H1 (cell line): Measurements from ENCODE around the gene CCDC12. TPM values are rescaled to one million over a fixed set of nuclear protein-coding genes. Genes with fewer than 3 reads are reported as not detected.

ENCODE experiments used
- ATF2 ChIP-seq: IDR thresholded peaks from 2 replicates; pipeline ENCODE4 v1.6.1; 2012; ENCODE audit warnings: low read length, inconsistent platforms
- CTCF ChIP-seq, 3 experiments: IDR thresholded peaks; 1 replicate in 2 of 3; 2 replicates in 1 of 3; pipeline versions ENCODE4 v1.5.1 to v1.6.1; 2011; ENCODE audit warnings: low read length in 3 of 3, mild to moderate bottlenecking in 3 of 3, inconsistent platforms in 2 of 3, low read depth in 1 of 3, moderate library complexity in 1 of 3; ENCODE audit not compliant: insufficient read depth in 1 of 3; ENCODE audit errors: control extremely low read depth in 1 of 3
- polyA plus RNA-seq, 7 experiments: library from polyadenylated mRNA; depleted of rRNA in 3 of 7; stranded (reverse) in 5 of 7; unstranded in 2 of 7; fragments of >200 nt in 5 of 7; fragments of 200-250 nt in 2 of 7; gene quantifications; 1 replicate in 5 of 7; 2 replicates in 1 of 7; 4 replicates in 1 of 7; pipeline versions ENCODE4 v1.2.1 to v1.2.3, GENCODE V29; 2011 to 2013; ENCODE audit warnings: missing spikeins in 2 of 7, mixed read lengths in 2 of 7
- total RNA-seq: library from RNA; stranded (reverse); fragmentation: NEBNext Ultra II Directional; extraction: Animal tissue kit (Norgen Biotek cat#: 25700); gene quantifications from 2 replicates; pipeline ENCODE4 v1.2.1, GENCODE V29; 2021

Gene CCDC12
- total and polyA plus RNA-seq, 2 of the 8 experiments (the other 6 are each of a cell fraction or from before 2014, with no cell fraction given) = 29.5 to 41.3 TPM

DNA sequence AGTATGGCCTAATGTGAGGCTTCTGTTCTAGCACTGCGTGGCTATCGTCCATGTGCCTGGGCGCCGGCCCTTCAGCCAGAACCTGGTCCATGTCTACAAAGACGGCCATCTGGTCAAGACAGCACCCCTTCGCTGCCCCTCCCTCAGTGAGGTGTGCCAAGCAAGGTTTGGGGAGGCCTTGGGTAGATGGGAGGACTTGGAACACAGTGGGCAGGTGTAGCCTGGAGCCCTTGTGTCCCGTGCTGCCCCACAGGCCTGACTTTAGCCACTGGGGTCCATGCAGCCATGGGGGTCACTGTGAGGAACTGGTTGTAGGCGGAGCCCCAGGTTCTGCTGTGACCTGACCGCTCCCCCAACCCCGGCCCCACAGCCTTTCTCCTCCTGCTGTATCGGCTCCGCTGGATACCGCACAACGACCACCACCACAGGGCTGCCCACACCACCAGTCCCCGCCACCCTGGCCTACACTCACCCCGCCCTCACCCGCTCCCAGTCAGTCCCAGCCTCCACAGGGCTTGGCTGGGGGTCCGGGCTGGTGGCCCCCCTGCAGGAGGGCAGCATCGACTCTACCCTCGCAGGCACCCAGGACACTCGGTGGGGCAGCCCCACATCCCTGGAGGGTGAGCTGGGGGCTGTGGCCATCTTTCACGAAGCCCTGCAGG, 19.5 kb upstream of the CCDC12 start (continued):
- TF ChIP-seq ATF2 (no peak), CTCF (IDR thresholded peaks at IDR 0.05; ENCODE audit: control extremely low read depth in 1 of 3, insufficient read depth in 1 of 3, low read depth in 1 of 3, low read length in 3 of 3) (no peak)
